SK-N-SH (cell line): ENCODE results near the gene EFCAB11.

ENCODE experiments used
- CHD2 ChIP-seq: fragments of 150-350 bp; IDR thresholded peaks from 2 replicates; pipeline ENCODE4 v1.6.1; 2018; ENCODE audit warnings: low read length; ENCODE audit not compliant: partially characterized antibody
- EZH2phosphoT487 ChIP-seq: fragments of 200-600 bp; sonication (generic); IDR thresholded peaks from 2 replicates; pipeline ENCODE4 v1.6.1; 2017; ENCODE audit warnings: low read depth, mixed run types, mild to moderate bottlenecking, antibody characterized with exemption, moderate library complexity, borderline replicate concordance
- FOXJ3 ChIP-seq: sonication (generic); formaldehyde crosslinking; IDR thresholded peaks from 2 replicates; pipeline ENCODE4 v1.5.1; 2020; ENCODE audit warnings: mild to moderate bottlenecking, missing genetic modification reagents
- FOXM1 ChIP-seq: IDR thresholded peaks from 2 replicates; pipeline ENCODE4 v1.4.0; 2012; ENCODE audit warnings: low read depth, mild to moderate bottlenecking
- JUND ChIP-seq: IDR thresholded peaks from 2 replicates; pipeline ENCODE4 v1.4.0; 2012
- POLR2AphosphoS5 ChIP-seq: IDR thresholded peaks from 2 replicates; pipeline ENCODE4 v1.6.1; 2012; ENCODE audit warnings: low read depth, low read length
- RFX5 ChIP-seq: IDR thresholded peaks from 2 replicates; pipeline ENCODE4 v1.6.1; 2012; ENCODE audit warnings: mild to moderate bottlenecking, improper control_type of control experiment, low read length
- TAF1 ChIP-seq: IDR thresholded peaks from 2 replicates; pipeline ENCODE4 v1.6.1; 2012; ENCODE audit warnings: low read depth, mild to moderate bottlenecking, low read length, moderate library complexity, borderline replicate concordance
- YY1 ChIP-seq: IDR thresholded peaks from 2 replicates; pipeline ENCODE4 v1.4.0; 2012; ENCODE audit warnings: low read depth, mild to moderate bottlenecking
- TF ChIP-seq, protein P1 (sequence below): fragments of 200-600 bp; sonication (generic); IDR thresholded peaks from 2 replicates; pipeline ENCODE4 v1.6.1; 2017; ENCODE audit warnings: antibody characterized with exemption, mild to moderate bottlenecking, moderate library complexity
- TF ChIP-seq, protein P2 (sequence below): IDR thresholded peaks from 2 replicates; pipeline ENCODE4 v1.4.0; 2012; ENCODE audit warnings: low read depth, borderline replicate concordance
- TF ChIP-seq, protein P3 (sequence below): IDR thresholded peaks from 2 replicates; pipeline ENCODE4 v1.6.1; 2012; ENCODE audit warnings: mild to moderate bottlenecking, low read depth, low read length, moderate library complexity
- TF ChIP-seq, protein P4 (sequence below): fragments of 150-350 bp; IDR thresholded peaks from 2 replicates; pipeline ENCODE4 v1.6.1; 2017; ENCODE audit warnings: antibody characterized with exemption, low read length, low read depth, borderline replicate concordance

DNA sequence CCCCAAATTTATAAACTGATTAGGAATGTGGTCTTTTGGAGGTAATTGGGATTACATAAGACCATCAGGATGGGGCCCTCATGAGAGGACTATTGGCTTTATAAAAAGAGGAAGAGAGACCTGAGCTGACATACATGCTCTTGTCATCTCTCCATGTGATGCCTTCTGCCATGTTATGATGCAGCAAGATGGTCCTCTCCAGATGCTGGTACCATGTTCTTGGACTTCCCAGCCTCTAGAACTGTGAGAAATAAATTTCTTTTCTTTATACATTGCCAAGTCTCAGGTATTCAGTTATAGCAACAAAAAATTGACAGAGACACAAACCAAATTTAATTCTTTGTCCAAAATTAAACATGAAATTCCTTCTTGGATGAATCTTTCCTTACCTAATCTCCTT is 92.9 kb downstream of the EFCAB11 start:
- TF ChIP-seq, protein P1, sequence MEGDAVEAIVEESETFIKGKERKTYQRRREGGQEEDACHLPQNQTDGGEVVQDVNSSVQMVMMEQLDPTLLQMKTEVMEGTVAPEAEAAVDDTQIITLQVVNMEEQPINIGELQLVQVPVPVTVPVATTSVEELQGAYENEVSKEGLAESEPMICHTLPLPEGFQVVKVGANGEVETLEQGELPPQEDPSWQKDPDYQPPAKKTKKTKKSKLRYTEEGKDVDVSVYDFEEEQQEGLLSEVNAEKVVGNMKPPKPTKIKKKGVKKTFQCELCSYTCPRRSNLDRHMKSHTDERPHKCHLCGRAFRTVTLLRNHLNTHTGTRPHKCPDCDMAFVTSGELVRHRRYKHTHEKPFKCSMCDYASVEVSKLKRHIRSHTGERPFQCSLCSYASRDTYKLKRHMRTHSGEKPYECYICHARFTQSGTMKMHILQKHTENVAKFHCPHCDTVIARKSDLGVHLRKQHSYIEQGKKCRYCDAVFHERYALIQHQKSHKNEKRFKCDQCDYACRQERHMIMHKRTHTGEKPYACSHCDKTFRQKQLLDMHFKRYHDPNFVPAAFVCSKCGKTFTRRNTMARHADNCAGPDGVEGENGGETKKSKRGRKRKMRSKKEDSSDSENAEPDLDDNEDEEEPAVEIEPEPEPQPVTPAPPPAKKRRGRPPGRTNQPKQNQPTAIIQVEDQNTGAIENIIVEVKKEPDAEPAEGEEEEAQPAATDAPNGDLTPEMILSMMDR: no peak
- no peak for TF ChIP-seq RFX5
- TF ChIP-seq, protein P2, sequence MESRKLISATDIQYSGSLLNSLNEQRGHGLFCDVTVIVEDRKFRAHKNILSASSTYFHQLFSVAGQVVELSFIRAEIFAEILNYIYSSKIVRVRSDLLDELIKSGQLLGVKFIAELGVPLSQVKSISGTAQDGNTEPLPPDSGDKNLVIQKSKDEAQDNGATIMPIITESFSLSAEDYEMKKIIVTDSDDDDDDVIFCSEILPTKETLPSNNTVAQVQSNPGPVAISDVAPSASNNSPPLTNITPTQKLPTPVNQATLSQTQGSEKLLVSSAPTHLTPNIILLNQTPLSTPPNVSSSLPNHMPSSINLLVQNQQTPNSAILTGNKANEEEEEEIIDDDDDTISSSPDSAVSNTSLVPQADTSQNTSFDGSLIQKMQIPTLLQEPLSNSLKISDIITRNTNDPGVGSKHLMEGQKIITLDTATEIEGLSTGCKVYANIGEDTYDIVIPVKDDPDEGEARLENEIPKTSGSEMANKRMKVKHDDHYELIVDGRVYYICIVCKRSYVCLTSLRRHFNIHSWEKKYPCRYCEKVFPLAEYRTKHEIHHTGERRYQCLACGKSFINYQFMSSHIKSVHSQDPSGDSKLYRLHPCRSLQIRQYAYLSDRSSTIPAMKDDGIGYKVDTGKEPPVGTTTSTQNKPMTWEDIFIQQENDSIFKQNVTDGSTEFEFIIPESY: no peak
- no peak for TF ChIP-seq FOXM1
- no peak for TF ChIP-seq YY1
- no peak for TF ChIP-seq EZH2phosphoT487
- no peak for TF ChIP-seq FOXJ3 (CRISPR knock-in tag)
- TF ChIP-seq CHD2: no peak
- TF ChIP-seq JUND: no peak
- TF ChIP-seq, protein P3, sequence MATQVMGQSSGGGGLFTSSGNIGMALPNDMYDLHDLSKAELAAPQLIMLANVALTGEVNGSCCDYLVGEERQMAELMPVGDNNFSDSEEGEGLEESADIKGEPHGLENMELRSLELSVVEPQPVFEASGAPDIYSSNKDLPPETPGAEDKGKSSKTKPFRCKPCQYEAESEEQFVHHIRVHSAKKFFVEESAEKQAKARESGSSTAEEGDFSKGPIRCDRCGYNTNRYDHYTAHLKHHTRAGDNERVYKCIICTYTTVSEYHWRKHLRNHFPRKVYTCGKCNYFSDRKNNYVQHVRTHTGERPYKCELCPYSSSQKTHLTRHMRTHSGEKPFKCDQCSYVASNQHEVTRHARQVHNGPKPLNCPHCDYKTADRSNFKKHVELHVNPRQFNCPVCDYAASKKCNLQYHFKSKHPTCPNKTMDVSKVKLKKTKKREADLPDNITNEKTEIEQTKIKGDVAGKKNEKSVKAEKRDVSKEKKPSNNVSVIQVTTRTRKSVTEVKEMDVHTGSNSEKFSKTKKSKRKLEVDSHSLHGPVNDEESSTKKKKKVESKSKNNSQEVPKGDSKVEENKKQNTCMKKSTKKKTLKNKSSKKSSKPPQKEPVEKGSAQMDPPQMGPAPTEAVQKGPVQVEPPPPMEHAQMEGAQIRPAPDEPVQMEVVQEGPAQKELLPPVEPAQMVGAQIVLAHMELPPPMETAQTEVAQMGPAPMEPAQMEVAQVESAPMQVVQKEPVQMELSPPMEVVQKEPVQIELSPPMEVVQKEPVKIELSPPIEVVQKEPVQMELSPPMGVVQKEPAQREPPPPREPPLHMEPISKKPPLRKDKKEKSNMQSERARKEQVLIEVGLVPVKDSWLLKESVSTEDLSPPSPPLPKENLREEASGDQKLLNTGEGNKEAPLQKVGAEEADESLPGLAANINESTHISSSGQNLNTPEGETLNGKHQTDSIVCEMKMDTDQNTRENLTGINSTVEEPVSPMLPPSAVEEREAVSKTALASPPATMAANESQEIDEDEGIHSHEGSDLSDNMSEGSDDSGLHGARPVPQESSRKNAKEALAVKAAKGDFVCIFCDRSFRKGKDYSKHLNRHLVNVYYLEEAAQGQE: no peak
- TF ChIP-seq POLR2AphosphoS5: no peak
- TF ChIP-seq, protein P4, sequence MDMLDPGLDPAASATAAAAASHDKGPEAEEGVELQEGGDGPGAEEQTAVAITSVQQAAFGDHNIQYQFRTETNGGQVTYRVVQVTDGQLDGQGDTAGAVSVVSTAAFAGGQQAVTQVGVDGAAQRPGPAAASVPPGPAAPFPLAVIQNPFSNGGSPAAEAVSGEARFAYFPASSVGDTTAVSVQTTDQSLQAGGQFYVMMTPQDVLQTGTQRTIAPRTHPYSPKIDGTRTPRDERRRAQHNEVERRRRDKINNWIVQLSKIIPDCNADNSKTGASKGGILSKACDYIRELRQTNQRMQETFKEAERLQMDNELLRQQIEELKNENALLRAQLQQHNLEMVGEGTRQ: no peak
- no peak for TF ChIP-seq TAF1
